GM12865 (cell line): Measurements from ENCODE around the gene GPC3.

ENCODE experiments used
- DNase-seq: peaks from one replicate; pipeline ENCODE4 v3.0.0; 2010; ENCODE audit warnings: low read depth
- H3K4me3 ChIP-seq: 2 replicates; pipeline ENCODE4 v1.5.1; 2011; ENCODE audit warnings: mild to moderate bottlenecking, low read depth, low read length, control low read depth
- CTCF ChIP-seq: IDR thresholded peaks from 2 replicates; pipeline ENCODE4 v1.5.1; 2011; ENCODE audit warnings: low read length, control low read depth, low read depth, inconsistent platforms; ENCODE audit not compliant: insufficient read depth; ENCODE audit errors: missing control alignments

Gene GPC3

DNA sequence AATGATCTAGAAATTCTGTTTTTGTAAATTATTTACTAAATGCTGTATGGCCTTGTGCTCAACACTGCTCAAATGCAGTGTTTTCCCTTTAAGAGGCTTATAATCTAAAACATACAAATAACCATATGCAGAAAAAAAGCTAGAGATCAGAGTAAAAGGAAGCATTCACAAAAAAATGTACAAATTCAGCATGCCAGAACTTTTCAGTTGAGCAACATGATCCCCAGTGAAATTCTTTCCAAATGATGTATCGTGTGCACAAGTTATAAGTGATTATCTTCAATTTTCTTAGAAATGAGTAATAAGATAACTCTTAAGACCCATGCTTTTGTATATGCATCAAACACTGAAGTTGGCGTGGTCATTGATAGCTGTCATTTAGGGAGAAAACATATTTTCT, 5.0 kb downstream of the GPC3 start:
- no peak for TF ChIP-seq CTCF
- no peak for DNase-seq
- H3K4me3 ChIP-seq: no peak overlapping the region

GRCh38 chrX:133979641-133980230, 5.7 kb downstream of the GPC3 start:
- no peak for TF ChIP-seq CTCF
- DNase-seq: no peak
- no peak overlapping the region for H3K4me3 ChIP-seq

- TF ChIP-seq CTCF: no peak
- H3K4me3 ChIP-seq: no peak overlapping the region
- no peak for DNase-seq
Observed at GRCh38 chrX:133973704-133974103, 11.7 kb downstream of the GPC3 start.

- TF ChIP-seq CTCF: no peak
- DNase-seq: no peak
- H3K4me3 ChIP-seq: no peak overlapping the region
Observed at GRCh38 chrX:133972916-133973315, 12.5 kb downstream of the GPC3 start.

GRCh38 chrX:133971586-133971985, 13.8 kb downstream of the GPC3 start:
- no peak overlapping the region for H3K4me3 ChIP-seq
- TF ChIP-seq CTCF: no peak
- no peak for DNase-seq

DNA sequence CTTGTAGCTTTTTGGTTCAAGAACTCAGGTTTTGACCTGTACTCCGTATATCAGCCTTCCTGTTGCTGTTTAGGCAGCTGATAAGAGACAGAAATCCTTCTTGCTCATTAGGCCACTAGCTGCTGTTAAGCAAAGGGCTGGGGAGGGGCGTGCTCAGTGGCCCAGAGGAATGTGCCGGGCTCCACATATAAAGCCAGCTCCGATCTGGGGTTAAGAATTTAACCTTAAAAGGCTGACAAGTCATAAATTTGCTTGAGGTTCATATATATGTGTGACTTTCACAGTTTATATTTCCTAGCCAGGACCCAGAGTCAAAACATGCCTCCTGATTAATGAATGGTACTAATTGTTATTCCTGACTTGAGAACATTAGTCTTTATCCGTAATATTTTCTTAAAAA, 15.3 kb downstream of the GPC3 start:
- no peak for TF ChIP-seq CTCF
- DNase-seq: no peak
- no peak overlapping the region for H3K4me3 ChIP-seq

GRCh38 chrX:133969191-133969590, 16.2 kb downstream of the GPC3 start:
- TF ChIP-seq CTCF: no peak
- H3K4me3 ChIP-seq: no peak overlapping the region
- DNase-seq: no peak
